ENCODE data around the gene MAML2.

Gene MAML2

DNA sequence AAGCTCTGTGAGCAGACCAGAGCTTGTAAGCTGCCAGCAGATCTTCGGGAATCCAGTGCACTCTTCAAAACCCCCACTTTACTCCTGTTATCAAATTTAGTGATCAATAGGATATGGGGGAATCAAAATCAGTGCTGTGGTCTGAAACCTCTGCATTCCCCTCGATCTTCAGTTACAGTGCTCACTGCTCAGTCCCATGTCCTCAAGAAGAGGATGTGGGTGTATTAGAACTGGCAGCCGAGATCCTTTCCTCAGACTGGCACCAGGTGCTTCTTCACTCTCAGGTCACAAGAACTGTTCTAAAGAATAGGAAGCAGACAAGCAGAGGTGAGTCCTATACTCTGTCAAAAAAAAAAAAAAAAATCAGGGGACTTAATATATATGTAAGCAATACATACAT, 15.3 kb upstream of the MAML2 start:
- TF ChIP-seq, protein P1, sequence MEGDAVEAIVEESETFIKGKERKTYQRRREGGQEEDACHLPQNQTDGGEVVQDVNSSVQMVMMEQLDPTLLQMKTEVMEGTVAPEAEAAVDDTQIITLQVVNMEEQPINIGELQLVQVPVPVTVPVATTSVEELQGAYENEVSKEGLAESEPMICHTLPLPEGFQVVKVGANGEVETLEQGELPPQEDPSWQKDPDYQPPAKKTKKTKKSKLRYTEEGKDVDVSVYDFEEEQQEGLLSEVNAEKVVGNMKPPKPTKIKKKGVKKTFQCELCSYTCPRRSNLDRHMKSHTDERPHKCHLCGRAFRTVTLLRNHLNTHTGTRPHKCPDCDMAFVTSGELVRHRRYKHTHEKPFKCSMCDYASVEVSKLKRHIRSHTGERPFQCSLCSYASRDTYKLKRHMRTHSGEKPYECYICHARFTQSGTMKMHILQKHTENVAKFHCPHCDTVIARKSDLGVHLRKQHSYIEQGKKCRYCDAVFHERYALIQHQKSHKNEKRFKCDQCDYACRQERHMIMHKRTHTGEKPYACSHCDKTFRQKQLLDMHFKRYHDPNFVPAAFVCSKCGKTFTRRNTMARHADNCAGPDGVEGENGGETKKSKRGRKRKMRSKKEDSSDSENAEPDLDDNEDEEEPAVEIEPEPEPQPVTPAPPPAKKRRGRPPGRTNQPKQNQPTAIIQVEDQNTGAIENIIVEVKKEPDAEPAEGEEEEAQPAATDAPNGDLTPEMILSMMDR (IDR thresholded peaks at IDR 0.05; ENCODE audit: low read depth, low read length), result no peak
- H3K4me3 ChIP-seq (ENCODE audit: low read depth, low read length), result no peak overlapping the region

DNA sequence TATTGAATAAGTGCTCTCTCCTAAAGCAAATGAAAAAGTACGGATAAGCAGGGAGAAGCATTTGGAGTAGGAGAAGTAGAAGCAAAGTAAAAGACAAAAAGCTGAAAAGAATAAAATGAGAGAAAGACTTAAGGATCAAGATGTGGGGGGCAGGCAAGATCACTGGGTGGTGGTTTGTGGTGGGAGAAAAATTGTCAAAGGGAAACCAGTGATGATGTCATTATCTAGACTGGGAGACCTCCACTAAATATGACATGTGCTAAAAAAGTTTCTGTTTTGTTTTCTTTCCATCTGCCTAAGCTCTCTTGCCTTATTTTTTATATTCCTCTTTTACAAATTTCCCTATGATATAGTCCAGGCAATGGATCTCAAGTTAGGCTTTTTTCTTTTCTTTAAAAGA, 14.8 kb upstream of the MAML2 start:
- H3K4me3 ChIP-seq (ENCODE audit: low read depth, low read length), result no peak overlapping the region
- TF ChIP-seq, protein P1 (IDR thresholded peaks at IDR 0.05; ENCODE audit: low read depth, low read length), result no peak

DNA sequence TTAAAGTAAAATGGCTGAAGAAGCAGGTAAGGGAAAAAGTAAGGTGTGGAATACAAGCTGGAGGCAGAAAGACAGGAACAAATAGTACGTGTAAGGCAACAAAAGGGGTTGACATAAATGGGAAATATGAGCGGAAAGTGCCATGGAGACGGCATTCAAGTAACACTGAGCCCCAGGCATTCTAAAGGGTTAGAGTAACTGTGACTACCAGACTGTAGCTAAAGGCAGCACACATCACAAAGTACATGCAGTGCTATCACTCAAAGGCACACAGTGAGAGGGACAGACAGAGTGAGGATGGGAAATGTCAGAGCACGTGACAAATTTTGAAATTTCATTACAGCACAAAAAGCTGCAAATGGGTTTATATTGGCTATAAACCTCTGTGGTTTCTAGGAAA, 13.9 kb upstream of the MAML2 start:
- TF ChIP-seq, protein P1 (IDR thresholded peaks at IDR 0.05; ENCODE audit: low read depth, low read length), result no peak
- H3K4me3 ChIP-seq (ENCODE audit: low read depth, low read length), result no peak overlapping the region

- H3K4me3 ChIP-seq (ENCODE audit: low read depth, low read length), result peak overlapping the region; percentile 76
- TF ChIP-seq, protein P1 (IDR thresholded peaks at IDR 0.05; ENCODE audit: low read depth, low read length), result no peak
Observed at GRCh38 chr11:96342014-96342960, 708 bp downstream of the MAML2 start.

- H3K4me3 ChIP-seq (ENCODE audit: low read depth, low read length), result peak overlapping the region; percentile 76
- TF ChIP-seq, protein P1 (IDR thresholded peaks at IDR 0.05; ENCODE audit: low read depth, low read length), result peak; percentile 42
Observed at GRCh38 chr11:96341211-96342013, 1.6 kb downstream of the MAML2 start.

DNA sequence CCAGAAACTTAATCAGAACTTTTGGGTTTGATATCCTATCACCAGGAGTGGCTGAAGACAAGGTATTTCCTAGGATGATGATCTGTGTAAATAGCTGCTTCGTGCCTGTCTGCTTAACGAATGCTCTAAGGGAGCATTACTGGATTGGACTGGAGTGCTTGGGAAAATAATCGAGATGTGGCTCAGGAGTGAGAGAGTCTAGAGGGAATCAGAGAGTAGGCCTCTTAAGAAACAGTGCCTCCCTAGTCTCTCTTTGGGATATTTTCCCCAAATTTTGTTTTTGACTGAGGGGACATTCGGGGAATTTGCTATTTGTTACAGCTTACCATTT, 2.5 kb downstream of the MAML2 start:
- TF ChIP-seq, protein P1 (IDR thresholded peaks at IDR 0.05; ENCODE audit: low read depth, low read length), result no peak
- H3K4me3 ChIP-seq (ENCODE audit: low read depth, low read length), result peak overlapping the region; percentile 76

Measured in WI38 (cell line).